HG02885 (cell line): ENCODE measurements around the gene LGALS12.
"Not testable (repeated sequence)": the region's sequence is repeated elsewhere in the genome, so short reads cannot be mapped to it uniquely, and the experiment has no call there.

ENCODE experiments used
- ATAC-seq: cut with Tn5 transposase; IDR thresholded peaks from one replicate; pipeline ENCODE4 v1.9.1; 2021; ENCODE audit warnings: mild to moderate bottlenecking; ENCODE audit not compliant: unreplicated experiment, poor library complexity

LGALS12 gene

GRCh38 chr11:63531074-63531792 lies 25.3 kb downstream of the LGALS12 start:
- peak; percentile 69 for ATAC-seq

DNA sequence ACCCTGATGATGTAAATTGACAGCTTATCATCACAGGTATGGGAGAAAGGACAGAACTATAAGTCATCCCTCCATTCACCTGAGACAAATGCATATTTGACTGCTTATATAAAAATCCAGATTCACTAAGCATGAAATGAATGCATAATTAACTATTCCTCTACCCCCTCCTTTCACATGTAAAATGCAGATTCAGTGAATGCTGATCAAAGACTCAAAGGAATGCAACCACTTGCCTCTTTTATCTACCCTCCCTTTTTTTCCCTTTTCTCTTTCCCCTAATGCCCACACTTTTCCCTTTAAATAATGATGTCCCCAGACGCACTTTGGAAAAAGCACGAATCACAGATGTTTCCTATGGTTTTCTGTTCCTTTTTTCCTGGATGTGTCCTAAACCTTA lies 26.2 kb downstream of the LGALS12 start:
- no peak for ATAC-seq

DNA sequence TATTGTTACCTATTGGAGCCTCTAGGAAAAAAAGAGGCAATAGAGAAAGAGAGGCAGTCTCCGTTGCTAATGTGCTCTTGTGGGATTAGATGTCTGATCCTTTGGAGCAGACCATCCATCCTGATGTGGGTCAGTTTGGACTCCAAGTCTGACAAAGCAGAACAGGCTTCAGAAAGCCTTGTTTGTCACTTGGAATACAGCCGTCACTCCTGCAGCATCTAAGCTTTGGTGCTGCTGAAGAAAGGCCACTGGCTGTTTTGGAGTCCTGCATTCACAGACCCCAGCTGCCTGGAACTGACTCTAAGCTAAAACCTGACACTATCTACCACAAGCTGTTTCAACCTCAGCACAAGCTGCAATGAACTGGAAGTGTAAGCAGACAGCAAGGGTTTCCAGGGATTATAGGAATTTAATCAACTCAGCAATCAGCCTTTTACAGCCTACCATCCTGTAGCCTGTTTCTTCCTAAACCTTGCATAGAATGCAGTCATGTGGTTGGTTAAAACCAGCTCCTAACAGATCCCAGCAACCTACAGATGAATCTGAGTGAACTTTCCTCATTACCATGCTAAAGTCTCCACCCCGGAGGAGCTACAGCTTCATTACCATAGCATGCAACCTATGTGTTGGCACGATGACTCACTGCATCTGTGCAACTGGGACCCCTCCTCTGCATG lies 27.1 kb downstream of the LGALS12 start:
- ATAC-seq: no peak

DNA sequence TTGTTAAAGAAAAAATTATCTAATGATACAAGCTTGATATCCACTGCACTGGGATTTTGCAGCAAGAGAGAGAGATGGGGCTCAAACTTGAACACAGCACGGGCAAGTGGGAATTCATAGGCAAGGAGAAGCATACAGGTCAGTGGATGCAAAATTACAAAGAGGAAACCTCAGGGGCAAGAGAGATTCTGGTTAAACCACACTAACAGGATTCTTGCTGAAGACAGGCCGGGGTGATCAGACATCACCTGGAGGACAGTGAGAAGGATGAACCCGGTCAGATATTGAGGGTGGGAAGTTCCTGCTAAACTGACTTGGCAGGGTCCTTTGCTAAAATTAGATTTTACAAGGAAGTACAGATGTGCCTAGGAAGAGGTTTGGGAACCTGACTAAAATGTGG lies 28.2 kb downstream of the LGALS12 start:
- no peak for ATAC-seq

DNA sequence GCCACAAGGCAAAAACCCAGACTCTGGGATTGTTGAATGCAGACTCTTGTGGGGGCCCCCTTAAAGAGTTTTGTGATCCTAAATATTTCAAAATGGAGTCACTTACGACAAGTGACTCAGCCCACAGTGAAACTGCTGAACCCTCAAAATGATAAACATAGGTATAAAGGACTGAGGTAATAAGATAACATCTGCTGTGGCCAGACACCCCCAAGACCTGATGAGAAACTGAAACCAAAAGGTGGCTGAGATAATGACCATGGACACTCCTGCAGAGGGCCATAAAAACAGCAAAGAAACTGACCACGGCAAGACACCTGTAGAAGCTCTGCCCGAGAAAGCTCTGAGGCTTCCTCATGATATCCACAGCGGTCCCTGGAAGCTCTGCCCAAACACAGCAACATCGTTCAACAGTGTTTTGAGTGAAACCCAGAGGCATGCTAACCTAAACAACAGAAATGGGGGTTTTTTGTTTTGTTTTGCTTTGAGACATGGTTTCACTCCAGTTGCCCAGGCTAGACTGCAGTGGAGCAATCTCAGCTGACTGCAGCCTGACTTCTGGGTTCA lies 29.1 kb downstream of the LGALS12 start:
- ATAC-seq: peak; percentile 51

- no peak for ATAC-seq
Observed at GRCh38 chr11:63535734-63536133, 29.9 kb downstream of the LGALS12 start.

- no peak for ATAC-seq
Observed at GRCh38 chr11:63536669-63537292, 30.9 kb downstream of the LGALS12 start, which contains the start of gene PLAAT4. PLAAT4 (plus strand) TSS chr11:63536808; CDS start chr11:63536869, 61 bp downstream.

GRCh38 chr11:63537293-63538101 lies 31.6 kb downstream of the LGALS12 start:
- no peak for ATAC-seq

- ATAC-seq: not testable (repeated sequence)
Observed at GRCh38 chr11:63542506-63542905, 36.6 kb downstream of the LGALS12 start.

DNA sequence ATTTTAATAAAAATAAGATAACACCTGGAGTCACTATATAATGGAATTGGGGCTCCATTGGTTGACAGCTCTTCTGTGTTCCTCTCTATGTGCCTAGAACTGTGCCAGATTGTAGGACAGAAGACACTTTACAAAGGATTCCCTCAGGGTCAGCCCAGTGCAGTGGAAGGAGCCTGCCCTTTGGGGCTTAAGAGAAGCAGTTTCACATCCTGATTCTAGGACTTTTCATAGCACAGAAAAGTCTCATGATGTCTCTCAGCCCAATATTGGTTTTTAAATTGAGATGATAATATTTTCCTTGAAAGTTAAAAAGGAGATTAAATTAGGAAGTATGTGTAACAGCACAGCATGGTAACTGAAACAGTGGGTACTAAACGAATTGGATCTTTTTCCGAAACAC lies 37.8 kb downstream of the LGALS12 start:
- ATAC-seq: no peak

DNA sequence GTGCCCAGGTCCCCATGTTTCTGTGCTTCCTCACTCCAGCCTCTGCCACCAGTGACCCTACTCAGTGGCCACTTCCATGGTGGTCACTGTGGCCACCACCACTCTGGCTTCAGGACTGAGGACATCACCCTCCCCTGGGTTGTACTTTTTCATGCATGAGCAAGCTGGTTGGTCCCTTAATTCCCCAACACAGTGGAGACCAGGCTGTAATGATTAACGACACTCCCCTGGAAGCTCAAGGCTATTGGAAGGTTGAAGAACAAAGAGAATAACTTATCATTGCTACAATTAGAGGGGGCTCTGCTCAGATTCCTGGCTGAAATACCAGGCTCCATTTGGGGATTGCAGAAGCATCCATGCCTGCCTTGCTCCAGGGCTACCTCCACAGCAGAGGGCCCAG lies 41.2 kb downstream of the LGALS12 start:
- ATAC-seq: no peak

DNA sequence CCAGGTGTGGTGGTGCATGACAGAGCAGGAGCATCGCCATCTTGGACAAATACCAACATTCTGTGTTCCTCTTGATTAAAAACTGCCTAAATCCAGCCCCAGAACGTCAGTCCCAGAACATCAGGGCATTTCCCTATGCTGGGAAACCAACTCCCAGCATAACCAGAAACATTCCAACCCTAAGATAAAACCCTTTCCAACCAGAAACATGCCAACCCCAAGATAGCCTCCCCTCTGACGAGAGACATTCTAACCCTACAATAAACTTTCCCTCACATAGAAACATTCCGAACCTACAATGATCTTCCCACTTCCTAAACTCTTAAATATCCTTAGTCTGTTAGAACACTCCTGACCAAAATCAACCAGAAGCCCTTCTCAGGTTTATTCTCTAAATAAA lies 42.3 kb downstream of the LGALS12 start:
- ATAC-seq: no peak

- no peak for ATAC-seq
Observed at GRCh38 chr11:63549411-63549810, 43.5 kb downstream of the LGALS12 start.

DNA sequence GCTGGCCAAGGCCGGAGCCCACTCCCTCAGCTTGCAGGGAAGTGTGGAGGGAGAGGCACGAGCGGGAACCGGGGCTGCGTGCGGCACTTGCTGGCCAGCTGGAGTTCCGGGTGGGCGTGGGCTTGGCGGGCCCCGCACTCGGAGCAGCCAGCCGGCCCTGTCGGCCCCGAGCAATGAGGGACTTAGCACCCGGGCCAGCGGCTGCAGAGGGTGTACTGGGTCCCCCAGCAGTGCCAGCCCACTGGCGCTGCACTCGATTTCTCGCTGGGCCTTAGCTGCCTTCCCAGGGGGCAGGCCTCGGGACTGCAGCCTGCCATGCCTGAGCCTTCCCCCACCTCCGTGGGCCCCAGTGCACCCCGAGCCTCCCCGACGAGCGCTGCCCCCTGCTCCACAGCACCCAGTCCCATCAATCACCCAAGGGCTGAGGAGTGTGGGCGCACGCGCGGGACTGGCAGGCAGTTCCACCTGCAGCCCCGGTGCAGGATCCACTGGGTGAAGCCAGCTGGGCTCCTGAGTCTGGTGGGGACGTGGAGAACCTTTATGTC lies 44.3 kb downstream of the LGALS12 start:
- not testable (repeated sequence) for ATAC-seq

DNA sequence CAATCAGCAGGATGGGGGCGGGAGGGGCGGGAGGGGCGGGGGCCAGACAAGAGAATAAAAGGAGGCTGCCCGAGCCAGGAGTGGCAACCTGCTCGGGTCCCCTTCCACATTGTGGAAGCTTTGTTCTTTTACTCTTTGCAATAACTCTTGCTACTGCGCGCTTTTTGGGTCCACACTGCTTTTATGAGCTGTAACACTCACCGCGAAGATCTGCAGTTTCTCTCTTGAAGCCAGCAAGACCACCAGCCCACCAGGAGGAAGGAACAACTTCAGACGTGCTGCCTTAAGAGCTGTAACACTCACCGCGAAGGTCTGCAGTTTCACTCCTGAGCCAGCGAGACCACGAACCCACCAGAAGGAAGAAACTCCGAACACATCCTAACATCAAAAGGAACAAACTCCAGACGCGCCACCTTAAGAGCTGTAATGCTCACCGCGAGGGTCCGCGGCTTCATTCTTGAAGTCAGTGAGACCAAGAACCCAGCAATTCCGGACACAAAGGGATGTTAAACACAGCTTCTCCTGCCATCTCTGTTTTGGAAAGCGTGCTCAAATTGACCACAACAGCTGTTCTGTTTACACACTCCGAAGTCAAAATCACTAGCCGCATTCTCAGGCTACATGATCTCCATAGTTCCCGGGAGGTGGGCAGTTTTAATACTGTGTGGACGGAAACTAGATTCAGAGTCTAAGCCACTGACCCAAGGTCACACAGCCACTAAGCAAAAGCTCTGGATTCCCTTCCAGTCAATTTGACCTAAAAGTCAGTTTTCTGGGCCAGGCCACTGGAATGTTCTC lies 45.4 kb downstream of the LGALS12 start:
- ATAC-seq: no peak

DNA sequence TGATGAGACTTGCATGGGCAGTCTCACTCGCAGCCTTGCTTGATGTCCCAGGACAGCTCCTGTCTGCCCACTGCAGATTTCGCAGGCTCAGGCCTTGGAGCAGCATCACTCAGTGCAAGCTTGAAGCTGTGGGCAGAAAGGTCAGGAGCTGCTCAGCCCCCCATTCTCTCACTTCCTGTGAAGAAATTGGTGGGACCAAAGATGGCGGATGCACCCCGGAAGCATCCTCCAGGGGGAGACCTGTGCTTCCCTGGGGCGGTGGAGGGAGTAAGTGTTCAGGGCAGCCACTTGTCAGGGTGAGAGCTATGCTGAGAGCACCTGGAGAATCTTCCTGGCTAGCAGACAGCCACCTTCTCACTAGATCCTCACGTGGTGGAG lies 46.0 kb downstream of the LGALS12 start:
- ATAC-seq: no peak

DNA sequence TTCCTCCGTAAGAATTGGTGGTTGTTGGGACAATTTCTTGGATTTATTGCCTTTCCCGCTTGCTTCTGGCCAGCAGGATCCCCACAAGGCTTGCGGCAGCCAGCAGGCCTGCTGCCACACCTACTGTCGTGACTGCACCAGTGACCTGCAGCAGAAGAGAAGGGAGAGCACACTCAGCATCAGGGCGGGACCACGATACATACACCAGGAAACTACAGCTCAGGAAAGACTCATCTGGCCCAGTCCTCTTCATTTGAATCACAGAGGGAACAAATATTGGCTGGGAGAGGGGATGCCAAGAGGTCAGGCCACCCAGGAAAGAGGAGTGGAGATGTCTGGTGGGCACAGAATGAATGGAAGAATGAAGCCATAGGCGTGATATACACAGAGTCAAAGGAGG lies 47.0 kb downstream of the LGALS12 start:
- no peak for ATAC-seq

DNA sequence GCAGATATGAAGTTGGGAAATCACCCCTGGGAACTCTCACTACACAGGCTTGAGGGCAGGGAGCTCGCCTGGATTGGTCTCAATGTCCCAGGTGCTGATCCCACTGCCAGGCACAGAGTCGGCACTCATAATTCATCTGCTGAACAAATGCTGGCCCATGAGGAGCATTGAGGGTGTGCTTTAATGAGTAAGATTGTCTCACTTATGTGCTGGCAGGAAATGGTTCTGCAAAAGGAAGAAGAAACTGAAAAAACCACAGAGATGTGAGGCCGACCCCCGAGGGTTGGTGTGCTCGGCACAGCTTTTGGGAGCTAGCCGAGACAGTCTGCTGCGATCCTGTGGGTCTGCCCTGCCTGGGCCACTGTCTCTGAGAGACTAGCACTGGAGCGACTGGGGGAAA lies 47.9 kb downstream of the LGALS12 start:
- ATAC-seq: peak; percentile 59

GRCh38 chr11:63554877-63555223 lies 49.0 kb downstream of the LGALS12 start:
- ATAC-seq: no peak
